ENCODE results near the gene N4BP3.
"Not testable (repeated sequence)": the region's sequence is repeated elsewhere in the genome, so short reads cannot be mapped to it uniquely, and the experiment has no call there.

GRCh38 chr5:178130234-178130575 lies 16.9 kb downstream of the N4BP3 start:
- TF ChIP-seq, protein P1, sequence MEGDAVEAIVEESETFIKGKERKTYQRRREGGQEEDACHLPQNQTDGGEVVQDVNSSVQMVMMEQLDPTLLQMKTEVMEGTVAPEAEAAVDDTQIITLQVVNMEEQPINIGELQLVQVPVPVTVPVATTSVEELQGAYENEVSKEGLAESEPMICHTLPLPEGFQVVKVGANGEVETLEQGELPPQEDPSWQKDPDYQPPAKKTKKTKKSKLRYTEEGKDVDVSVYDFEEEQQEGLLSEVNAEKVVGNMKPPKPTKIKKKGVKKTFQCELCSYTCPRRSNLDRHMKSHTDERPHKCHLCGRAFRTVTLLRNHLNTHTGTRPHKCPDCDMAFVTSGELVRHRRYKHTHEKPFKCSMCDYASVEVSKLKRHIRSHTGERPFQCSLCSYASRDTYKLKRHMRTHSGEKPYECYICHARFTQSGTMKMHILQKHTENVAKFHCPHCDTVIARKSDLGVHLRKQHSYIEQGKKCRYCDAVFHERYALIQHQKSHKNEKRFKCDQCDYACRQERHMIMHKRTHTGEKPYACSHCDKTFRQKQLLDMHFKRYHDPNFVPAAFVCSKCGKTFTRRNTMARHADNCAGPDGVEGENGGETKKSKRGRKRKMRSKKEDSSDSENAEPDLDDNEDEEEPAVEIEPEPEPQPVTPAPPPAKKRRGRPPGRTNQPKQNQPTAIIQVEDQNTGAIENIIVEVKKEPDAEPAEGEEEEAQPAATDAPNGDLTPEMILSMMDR (IDR thresholded peaks at IDR 0.05), result not testable (repeated sequence)
- not testable (repeated sequence) for TF ChIP-seq POLR2A, POLR2AphosphoS5, EP300 (IDR thresholded peaks at IDR 0.05)
